Central memory CD8-positive, alpha-beta T cell (primary cell): ENCODE data around the gene DNASE2B.

Experiments used
- ATAC-seq: fragments of 150-1000 bp; cut with Tn5 transposase; replicated peaks from 2 replicates; pipeline ENCODE4 v1.10.0; 2022; ENCODE audit warnings: mild to moderate bottlenecking, moderate FRiP score, moderate number of reproducible peaks; ENCODE audit not compliant: poor library complexity, severe bottlenecking; ENCODE audit errors: extremely low read depth
- DNase-seq, 2 donors: peaks; one replicate each; pipeline ENCODE4 v3.0.0; 2021; ENCODE audit warnings: low spot score in 2 of 2
- H3K27ac Mint-ChIP-seq: one replicate; pipeline ENCODE4 v1.8.0; 2022; ENCODE audit warnings: low read depth, mild to moderate bottlenecking, moderate library complexity, mixed read lengths
- H3K27me3 Mint-ChIP-seq: one replicate; pipeline ENCODE4 v1.8.0; 2022; ENCODE audit warnings: mixed read lengths
- H3K36me3 Mint-ChIP-seq: one replicate; pipeline ENCODE4 v1.8.0; 2022; ENCODE audit warnings: mild to moderate bottlenecking, moderate library complexity, mixed read lengths; ENCODE audit not compliant: insufficient read depth
- H3K4me1 Mint-ChIP-seq: one replicate; pipeline ENCODE4 v1.8.0; 2022; ENCODE audit warnings: mixed read lengths
- H3K4me3 Mint-ChIP-seq: one replicate; pipeline ENCODE4 v1.8.0; 2022; ENCODE audit warnings: mild to moderate bottlenecking, moderate library complexity, mixed read lengths
- H3K9me3 Mint-ChIP-seq: one replicate; pipeline ENCODE4 v1.8.0; 2022; ENCODE audit warnings: mixed read lengths

Gene DNASE2B

GRCh38 chr1:84398175-84399155, at the start of gene DNASE2B:
TSS of gene DNASE2B (plus strand) at chr1:84398484. CDS start at chr1:84398565, 81 bp downstream.
- Mint-ChIP-seq H3K9me3 (no peaks in the 10 kb centered on the region), H3K27ac (no peak within 1 kb of the TSS), H3K27me3 (no peaks in the 10 kb centered on the region), H3K36me3 (no peaks in the 10 kb centered on the region), H3K4me3 (no peak within 1 kb of the TSS), H3K4me1 (no peaks in the 10 kb centered on the region)
- no peak for DNase-seq
- no peak for ATAC-seq

GRCh38 chr1:84348759-84349158, 49.5 kb upstream of the DNASE2B start:
- Mint-ChIP-seq H3K9me3 (no peaks in the 10 kb centered on the region), H3K27ac (no peak overlapping the region), H3K4me3 (no peak overlapping the region), H3K27me3 (peaks cover 20% of the 10 kb centered on the region), H3K36me3 (peaks cover 1% of the 10 kb centered on the region), H3K4me1 (no peaks in the 10 kb centered on the region)
- ATAC-seq (no peak), DNase-seq (no peak)

- Mint-ChIP-seq H3K4me3 (no peak overlapping the region), H3K27me3 (peaks cover 33% of the 10 kb centered on the region), H3K4me1 (no peaks in the 10 kb centered on the region), H3K27ac (no peak overlapping the region), H3K9me3 (no peaks in the 10 kb centered on the region), H3K36me3 (peaks cover 2% of the 10 kb centered on the region)
- DNase-seq: no peak
- no peak for ATAC-seq
These were observed 48.2 kb upstream of the DNASE2B start for GRCh38 chr1:84350104-84350503.

GRCh38 chr1:84350550-84350949, 47.7 kb upstream of the DNASE2B start:
- no peak overlapping the region for H3K4me3 Mint-ChIP-seq
- H3K27me3 Mint-ChIP-seq: peaks cover 33% of the 10 kb centered on the region
- DNase-seq: no peak
- H3K36me3 Mint-ChIP-seq: peaks cover 2% of the 10 kb centered on the region
- no peak overlapping the region for H3K27ac Mint-ChIP-seq
- no peaks in the 10 kb centered on the region for H3K9me3 Mint-ChIP-seq
- H3K4me1 Mint-ChIP-seq: no peaks in the 10 kb centered on the region
- ATAC-seq: no peak

- DNase-seq: no peak
- ATAC-seq: no peak
These were observed 45.8 kb upstream of the DNASE2B start for GRCh38 chr1:84352298-84353106.

GRCh38 chr1:84353695-84354094, 44.6 kb upstream of the DNASE2B start:
- Mint-ChIP-seq H3K27me3 (peaks cover 40% of the 10 kb centered on the region), H3K4me3 (no peak overlapping the region), H3K27ac (no peak overlapping the region), H3K4me1 (no peaks in the 10 kb centered on the region), H3K9me3 (no peaks in the 10 kb centered on the region), H3K36me3 (peaks cover 2% of the 10 kb centered on the region)
- ATAC-seq (no peak), DNase-seq (no peak)

More at GRCh38 chr1:84352298-84353106, 45.8 kb upstream of the DNASE2B start:
- Mint-ChIP-seq H3K36me3 (peaks cover 2% of the 10 kb centered on the region), H3K27ac (no peak overlapping the region), H3K4me1 (no peaks in the 10 kb centered on the region), H3K9me3 (no peaks in the 10 kb centered on the region), H3K4me3 (no peak overlapping the region), H3K27me3 (peaks cover 43% of the 10 kb centered on the region)

- no peak for DNase-seq
- H3K9me3 Mint-ChIP-seq: no peaks in the 10 kb centered on the region
- no peaks in the 10 kb centered on the region for H3K4me1 Mint-ChIP-seq
- no peak overlapping the region for H3K27ac Mint-ChIP-seq
- ATAC-seq: no peak
- H3K4me3 Mint-ChIP-seq: no peak overlapping the region
- H3K27me3 Mint-ChIP-seq: peaks cover 39% of the 10 kb centered on the region
- H3K36me3 Mint-ChIP-seq: peaks cover 1% of the 10 kb centered on the region
These were observed 42.7 kb upstream of the DNASE2B start for GRCh38 chr1:84355556-84355955.

- Mint-ChIP-seq H3K36me3 (peaks cover 1% of the 10 kb centered on the region), H3K4me1 (no peaks in the 10 kb centered on the region), H3K27me3 (peaks cover 33% of the 10 kb centered on the region), H3K27ac (no peak overlapping the region), H3K9me3 (no peaks in the 10 kb centered on the region), H3K4me3 (no peak overlapping the region)
- DNase-seq (no peak), ATAC-seq (no peak)
These were observed 41.4 kb upstream of the DNASE2B start for GRCh38 chr1:84356881-84357280.

- no peak overlapping the region for H3K4me3 Mint-ChIP-seq
These were observed 39.6 kb upstream of the DNASE2B start for GRCh38 chr1:84358695-84359094.

GRCh38 chr1:84360316-84360715, 38.0 kb upstream of the DNASE2B start:
- H3K4me1 Mint-ChIP-seq: peaks cover under 1% of the 10 kb centered on the region
- H3K27me3 Mint-ChIP-seq: peaks cover 16% of the 10 kb centered on the region
- no peak overlapping the region for H3K4me3 Mint-ChIP-seq
- H3K9me3 Mint-ChIP-seq: no peaks in the 10 kb centered on the region
- no peak for DNase-seq
- ATAC-seq: no peak
- no peak overlapping the region for H3K27ac Mint-ChIP-seq
- no peaks in the 10 kb centered on the region for H3K36me3 Mint-ChIP-seq

More at GRCh38 chr1:84358695-84359094, 39.6 kb upstream of the DNASE2B start:
- Mint-ChIP-seq H3K27me3 (peaks cover 30% of the 10 kb centered on the region), H3K27ac (no peak overlapping the region), H3K36me3 (peaks cover 1% of the 10 kb centered on the region), H3K4me1 (no peaks in the 10 kb centered on the region), H3K9me3 (no peaks in the 10 kb centered on the region)
- no peak for DNase-seq
- no peak for ATAC-seq

- Mint-ChIP-seq H3K4me1 (peaks cover 8% of the 10 kb centered on the region), H3K4me3 (no peak overlapping the region), H3K9me3 (no peaks in the 10 kb centered on the region), H3K36me3 (no peaks in the 10 kb centered on the region), H3K27ac (no peak overlapping the region), H3K27me3 (peaks cover 11% of the 10 kb centered on the region)
- ATAC-seq (no peak), DNase-seq (no peak)
These were observed 36.5 kb upstream of the DNASE2B start for GRCh38 chr1:84361796-84362195.

- no peak for ATAC-seq
- DNase-seq: no peak
- no peaks in the 10 kb centered on the region for H3K36me3 Mint-ChIP-seq
- no peaks in the 10 kb centered on the region for H3K9me3 Mint-ChIP-seq
- peaks cover 8% of the 10 kb centered on the region for H3K4me1 Mint-ChIP-seq
- H3K27ac Mint-ChIP-seq: no peak overlapping the region
- H3K27me3 Mint-ChIP-seq: peaks cover under 1% of the 10 kb centered on the region
- no peak overlapping the region for H3K4me3 Mint-ChIP-seq
These were observed 35.3 kb upstream of the DNASE2B start for GRCh38 chr1:84363019-84363418.
